HG02870 (cell line): ENCODE data around the gene TRIM17.
"Not testable (repeated sequence)": the region's sequence is repeated elsewhere in the genome, so short reads cannot be mapped to it uniquely, and the experiment has no call there.

Source experiments
- ATAC-seq: cut with Tn5 transposase; IDR thresholded peaks from one replicate; pipeline ENCODE4 v1.9.1; 2021; ENCODE audit warnings: mild to moderate bottlenecking, moderate library complexity; ENCODE audit not compliant: unreplicated experiment

TRIM17 gene

GRCh38 chr1:228448372-228448771 lies 31.7 kb upstream of the TRIM17 start:
- ATAC-seq = no peak

- ATAC-seq = no peak
These were observed 30.2 kb upstream of the TRIM17 start for GRCh38 chr1:228446852-228447251.

- ATAC-seq = no peak
These were observed 29.4 kb upstream of the TRIM17 start for GRCh38 chr1:228445843-228446650.

GRCh38 chr1:228445490-228445842 lies 28.8 kb upstream of the TRIM17 start:
- no peak for ATAC-seq

GRCh38 chr1:228443395-228443794 lies 26.7 kb upstream of the TRIM17 start:
- no peak for ATAC-seq

- ATAC-seq = no peak
These were observed 24.3 kb upstream of the TRIM17 start for GRCh38 chr1:228440761-228441500.

GRCh38 chr1:228438266-228438665 lies 21.6 kb upstream of the TRIM17 start:
- ATAC-seq = no peak

- ATAC-seq = no peak
These were observed 20.8 kb upstream of the TRIM17 start for GRCh38 chr1:228437424-228437962.

- ATAC-seq = no peak
These were observed 18.0 kb upstream of the TRIM17 start for GRCh38 chr1:228434689-228435088.

GRCh38 chr1:228433337-228434053 lies 16.8 kb upstream of the TRIM17 start:
- ATAC-seq = not testable (repeated sequence)

GRCh38 chr1:228430243-228430642 lies 13.6 kb upstream of the TRIM17 start:
- ATAC-seq = no peak

- no peak for ATAC-seq
These were observed 13.0 kb upstream of the TRIM17 start for GRCh38 chr1:228429698-228430097.

GRCh38 chr1:228429007-228429406 lies 12.3 kb upstream of the TRIM17 start:
- no peak for ATAC-seq

- no peak for ATAC-seq
These were observed 11.8 kb upstream of the TRIM17 start for GRCh38 chr1:228428412-228428811.

- no peak for ATAC-seq
These were observed 10.0 kb upstream of the TRIM17 start for GRCh38 chr1:228426518-228427175.

- no peak for ATAC-seq
These were observed 8.3 kb upstream of the TRIM17 start for GRCh38 chr1:228424685-228425660.

GRCh38 chr1:228423404-228424053 lies 6.9 kb upstream of the TRIM17 start:
- no peak for ATAC-seq

- no peak for ATAC-seq
These were observed 4.5 kb upstream of the TRIM17 start for GRCh38 chr1:228420968-228421826.
